BLaER1 treated with 17β-estradiol and CSF1 and Interleukin-3, amounts not matched to agents 10 nM and 100 nM (cell line): Measurements from ENCODE around the gene SLC13A3.

Experiments
- H3K27ac ChIP-seq, 11 experiments: shearing (Covaris generic); formaldehyde crosslinking; 2 replicates each; pipeline ENCODE4 v1.8.1; 2022
- H3K27me3 ChIP-seq, 11 experiments: shearing (Covaris generic); formaldehyde crosslinking; 2 replicates each; pipeline ENCODE4 v1.8.1; 2022
- H3K36me3 ChIP-seq, 11 experiments: shearing (Covaris generic); formaldehyde crosslinking; 2 replicates each; pipeline ENCODE4 v1.8.1; 2022
- H3K4me1 ChIP-seq, 10 experiments: shearing (Covaris generic); formaldehyde crosslinking; 2 replicates each; pipeline ENCODE4 v1.8.1; 2022
- H3K4me2 ChIP-seq, 11 experiments: shearing (Covaris generic); formaldehyde crosslinking; 2 replicates each; pipeline ENCODE4 v1.8.1; 2022
- H3K4me3 ChIP-seq, 10 experiments: shearing (Covaris generic); formaldehyde crosslinking; 2 replicates each; pipeline ENCODE4 v1.8.1; 2022
- H3K9ac ChIP-seq, 11 experiments: shearing (Covaris generic); formaldehyde crosslinking; 2 replicates each; pipeline ENCODE4 v1.8.1; 2022
- H3K9me3 ChIP-seq, 11 experiments: shearing (Covaris generic); formaldehyde crosslinking; replicated peaks in 1 of 11; 2 replicates each; pipeline ENCODE4 v1.8.1; 2022
- H4K20me1 ChIP-seq, 11 experiments: shearing (Covaris generic); formaldehyde crosslinking; 2 replicates each; pipeline ENCODE4 v1.8.1; 2022
- Cebpa-rat ChIP-seq, 11 experiments: shearing (Covaris generic); IDR thresholded peaks; 2 replicates each; pipeline ENCODE4 v1.8.1; 2022

SLC13A3 gene

GRCh38 chr20:46588532-46589511 is 62.4 kb downstream of the SLC13A3 start:
- Histone ChIP-seq H3K9ac (no peak overlapping the region), H3K27ac (no peak overlapping the region), H3K4me3 (no peak overlapping the region), H3K4me2 (no peak overlapping the region), H3K9me3 (peaks cover 0 to 8% (median 7%) of the 10 kb centered on the region in 11 experiments; a peak in 9 of 22 replicates), H3K36me3 (no peaks in the 10 kb centered on the region), H4K20me1 (no peaks in the 10 kb centered on the region), H3K27me3 (no peaks in the 10 kb centered on the region), H3K4me1 (no peaks in the 10 kb centered on the region)
- no peak for TF ChIP-seq Cebpa-rat (IDR thresholded peaks at IDR 0.05)

- Histone ChIP-seq H3K4me1 (no peaks in the 10 kb centered on the region), H4K20me1 (no peaks in the 10 kb centered on the region), H3K9me3 (peaks cover 0 to 7% (median 5%) of the 10 kb centered on the region in 11 experiments; a peak in 9 of 22 replicates), H3K36me3 (no peaks in the 10 kb centered on the region), H3K27ac (no peak overlapping the region), H3K9ac (no peak overlapping the region), H3K4me2 (no peak overlapping the region), H3K4me3 (no peak overlapping the region), H3K27me3 (no peaks in the 10 kb centered on the region)
- no peak for TF ChIP-seq Cebpa-rat (IDR thresholded peaks at IDR 0.05)
These were observed 63.3 kb downstream of the SLC13A3 start for GRCh38 chr20:46587986-46588385.

- Histone ChIP-seq H3K36me3 (no peaks in the 10 kb centered on the region), H3K4me1 (peaks cover 0 to 4% (median 0%) of the 10 kb centered on the region in 10 experiments; a peak in 3 of 20 replicates), H3K27ac (no peak overlapping the region), H3K27me3 (no peaks in the 10 kb centered on the region), H3K4me2 (no peak overlapping the region), H4K20me1 (no peaks in the 10 kb centered on the region), H3K4me3 (no peak overlapping the region), H3K9ac (no peak overlapping the region), H3K9me3 (no peaks in the 10 kb centered on the region)
- TF ChIP-seq Cebpa-rat (IDR thresholded peaks at IDR 0.05): no peak
These were observed 64.5 kb downstream of the SLC13A3 start for GRCh38 chr20:46586724-46587123.

GRCh38 chr20:46584508-46584907 is 66.8 kb downstream of the SLC13A3 start:
- TF ChIP-seq Cebpa-rat (IDR thresholded peaks at IDR 0.05): no peak
- H3K27me3 ChIP-seq: no peaks in the 10 kb centered on the region
- H4K20me1 ChIP-seq: no peaks in the 10 kb centered on the region
- peaks cover 0 to 8% (median 4%) of the 10 kb centered on the region in 11 experiments; a peak in 5 of 22 replicates for H3K9me3 ChIP-seq
- no peak overlapping the region for H3K9ac ChIP-seq
- no peak overlapping the region for H3K27ac ChIP-seq
- H3K4me2 ChIP-seq: no peak overlapping the region
- H3K4me3 ChIP-seq: no peak overlapping the region
- H3K4me1 ChIP-seq: peaks cover 0 to 9% (median 0%) of the 10 kb centered on the region in 10 experiments; a peak in 3 of 20 replicates
- H3K36me3 ChIP-seq: no peaks in the 10 kb centered on the region

- Histone ChIP-seq H4K20me1 (no peaks in the 10 kb centered on the region), H3K4me2 (no peak overlapping the region), H3K36me3 (no peaks in the 10 kb centered on the region), H3K9me3 (peaks cover 0 to 8% (median 4%) of the 10 kb centered on the region in 11 experiments; a peak in 5 of 22 replicates), H3K4me1 (peaks cover 0 to 9% (median 0%) of the 10 kb centered on the region in 10 experiments; a peak in 3 of 20 replicates), H3K9ac (no peak overlapping the region), H3K27ac (no peak overlapping the region), H3K4me3 (no peak overlapping the region), H3K27me3 (no peaks in the 10 kb centered on the region)
- TF ChIP-seq Cebpa-rat (IDR thresholded peaks at IDR 0.05): no peak
These were observed 67.6 kb downstream of the SLC13A3 start for GRCh38 chr20:46583411-46584214.

- no peak overlapping the region for H3K4me3 ChIP-seq
- no peaks in the 10 kb centered on the region for H3K36me3 ChIP-seq
- H3K4me1 ChIP-seq: peaks cover 0 to 9% (median 0%) of the 10 kb centered on the region in 10 experiments; a peak in 3 of 20 replicates
- H3K9ac ChIP-seq: no peak overlapping the region
- no peak for TF ChIP-seq Cebpa-rat (IDR thresholded peaks at IDR 0.05)
- H4K20me1 ChIP-seq: no peaks in the 10 kb centered on the region
- peaks cover 0 to 8% (median 4%) of the 10 kb centered on the region in 11 experiments; a peak in 5 of 22 replicates for H3K9me3 ChIP-seq
- H3K4me2 ChIP-seq: no peak overlapping the region
- H3K27me3 ChIP-seq: no peaks in the 10 kb centered on the region
- H3K27ac ChIP-seq: no peak overlapping the region
These were observed 68.6 kb downstream of the SLC13A3 start for GRCh38 chr20:46582648-46583047.

GRCh38 chr20:46581391-46581790 is 69.9 kb downstream of the SLC13A3 start:
- no peak for TF ChIP-seq Cebpa-rat (IDR thresholded peaks at IDR 0.05)
- H3K4me2 ChIP-seq: peak overlapping the region in 2 of 11 experiments; percentile 7 to 36; a peak in 2 of 22 replicates
- no peaks in the 10 kb centered on the region for H3K36me3 ChIP-seq
- H3K9me3 ChIP-seq: peaks cover 0 to 8% (median 4%) of the 10 kb centered on the region in 11 experiments; a peak in 5 of 22 replicates
- H4K20me1 ChIP-seq: peaks cover 0 to 2% (median 0%) of the 10 kb centered on the region in 11 experiments; a peak in 2 of 22 replicates
- no peak overlapping the region for H3K4me3 ChIP-seq
- H3K9ac ChIP-seq: no peak overlapping the region
- no peak overlapping the region for H3K27ac ChIP-seq
- H3K4me1 ChIP-seq: peaks cover 5 to 15% (median 8%) of the 10 kb centered on the region in 10 experiments
- no peaks in the 10 kb centered on the region for H3K27me3 ChIP-seq

- Histone ChIP-seq H3K9me3 (peaks cover 0 to 8% (median 4%) of the 10 kb centered on the region in 11 experiments; a peak in 5 of 22 replicates), H3K36me3 (no peaks in the 10 kb centered on the region), H3K27ac (no peak overlapping the region), H4K20me1 (peaks cover 0 to 8% (median 0%) of the 10 kb centered on the region in 11 experiments; a peak in 3 of 22 replicates), H3K27me3 (0 out of 22 replicates have a peak, but pooled peaks cover 0 to under 1% (median 0%) of the 10 kb centered on the region in 11 experiments), H3K4me3 (no peak overlapping the region), H3K9ac (no peak overlapping the region), H3K4me2 (no peak overlapping the region), H3K4me1 (peaks cover 11 to 22% (median 15%) of the 10 kb centered on the region in 10 experiments)
- no peak for TF ChIP-seq Cebpa-rat (IDR thresholded peaks at IDR 0.05)
These were observed 70.5 kb downstream of the SLC13A3 start for GRCh38 chr20:46580613-46581205.
